AG09319 (cell line): ENCODE measurements around the gene ZNF112.
"Not testable (repeated sequence)": the region's sequence is repeated elsewhere in the genome, so short reads cannot be mapped to it uniquely, and the experiment has no call there.

Source experiments
- DNase-seq: peaks from one replicate; pipeline ENCODE4 v3.0.0-alpha.2; 2010; ENCODE audit warnings: low read depth; ENCODE audit errors: extremely low read depth
- CTCF ChIP-seq: IDR thresholded peaks from 2 replicates; pipeline ENCODE4 v1.5.1; 2011; ENCODE audit warnings: low read depth, mild to moderate bottlenecking, inconsistent platforms, low read length, moderate library complexity

The ZNF112 gene

GRCh38 chr19:44345959-44346358 lies 10.5 kb downstream of the ZNF112 start:
- TF ChIP-seq CTCF, result no peak
- no peak for DNase-seq

GRCh38 chr19:44344255-44344654 lies 12.2 kb downstream of the ZNF112 start:
- no peak for DNase-seq

GRCh38 chr19:44341794-44342193 lies 14.7 kb downstream of the ZNF112 start:
- no peak for TF ChIP-seq CTCF
- DNase-seq, result no peak

More at GRCh38 chr19:44344255-44344654, 12.2 kb downstream of the ZNF112 start:
- no peak for TF ChIP-seq CTCF

- not testable (repeated sequence) for DNase-seq
Measured at GRCh38 chr19:44334639-44335038, 21.8 kb downstream of the ZNF112 start.

- no peak for TF ChIP-seq CTCF
- DNase-seq, result no peak
Measured at GRCh38 chr19:44332145-44332544, 24.3 kb downstream of the ZNF112 start.

DNA sequence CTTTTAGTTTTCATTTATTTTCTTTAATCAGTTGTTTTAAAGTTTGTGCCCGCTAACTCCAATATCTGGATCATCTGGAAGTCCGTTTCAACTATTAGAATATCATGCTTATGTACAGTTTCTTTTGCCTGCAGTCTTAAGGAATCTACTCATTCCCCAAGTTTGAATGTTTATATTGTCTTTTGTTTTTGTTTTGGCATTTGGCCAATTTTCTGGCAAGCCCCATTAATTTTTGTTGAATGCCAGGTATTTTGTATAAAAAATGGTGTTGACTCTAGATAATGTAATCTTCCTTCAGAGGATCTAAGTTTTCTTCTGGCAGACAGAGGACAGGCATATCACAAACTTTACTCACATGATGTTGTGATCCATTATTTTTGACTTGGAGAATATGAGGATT lies 40.6 kb downstream of the ZNF112 start:
- DNase-seq, result no peak
- no peak for TF ChIP-seq CTCF

DNA sequence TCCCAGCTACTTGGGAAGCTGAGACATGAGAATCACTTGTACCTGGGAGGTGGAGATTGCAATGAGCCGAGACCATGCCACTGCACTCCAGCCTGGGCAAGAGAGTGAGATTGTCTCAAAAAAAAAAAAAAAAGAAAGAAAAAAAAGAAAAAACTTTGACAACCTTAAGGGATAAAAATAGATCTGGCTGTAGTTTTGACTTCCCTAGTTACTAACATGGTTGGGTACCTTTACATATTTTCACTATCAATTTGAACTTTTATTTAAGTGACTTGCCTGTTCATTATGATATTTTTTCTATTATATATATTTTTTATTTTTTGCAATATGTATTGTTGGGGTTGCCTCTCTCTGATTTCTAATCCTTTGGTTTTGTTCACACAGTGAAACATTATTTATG lies 43.2 kb downstream of the ZNF112 start:
- no peak for TF ChIP-seq CTCF
- no peak for DNase-seq

- TF ChIP-seq CTCF, result no peak
- DNase-seq, result no peak
Measured at GRCh38 chr19:44308011-44308410, 48.5 kb downstream of the ZNF112 start.
